Measurements from ENCODE around the gene ZDHHC19.
"Not testable (repeated sequence)": the region's sequence is repeated elsewhere in the genome, so short reads cannot be mapped to it uniquely, and the experiment has no call there.

- TF ChIP-seq POLR2AphosphoS5 (IDR thresholded peaks at IDR 0.05); CTCF (IDR thresholded peaks at IDR 0.05 in 8 of 11, conservative IDR thresholded peaks at IDR 0.05 in 3 of 11); POLR2A (IDR thresholded peaks at IDR 0.05): not testable (repeated sequence)
Observed at GRCh38 chr3:196205442-196206205, 5.6 kb downstream of the ZDHHC19 start.
